Prostate gland (tissue), 2 donors: Measurements from ENCODE around the gene RAD51B.

Source experiments
- POLR2A ChIP-seq: fragments of 450-650 bp; IDR thresholded peaks from one replicate; pipeline ENCODE4 v1.6.1; 2016; ENCODE audit warnings: antibody characterized with exemption, mild to moderate bottlenecking
- TF ChIP-seq, protein P1 (sequence below), 4 experiments: fragments of 200-600 bp in 2 of 4; fragments of 450-650 bp in 2 of 4; sonication (generic) in 2 of 4; IDR thresholded peaks; 1 replicate in 3 of 4; 2 replicates in 1 of 4; pipeline ENCODE4 v1.5.1; 2016 to 2019; ENCODE audit warnings: antibody characterized with exemption in 4 of 4, mild to moderate bottlenecking in 2 of 4, moderate library complexity in 2 of 4

DNA sequence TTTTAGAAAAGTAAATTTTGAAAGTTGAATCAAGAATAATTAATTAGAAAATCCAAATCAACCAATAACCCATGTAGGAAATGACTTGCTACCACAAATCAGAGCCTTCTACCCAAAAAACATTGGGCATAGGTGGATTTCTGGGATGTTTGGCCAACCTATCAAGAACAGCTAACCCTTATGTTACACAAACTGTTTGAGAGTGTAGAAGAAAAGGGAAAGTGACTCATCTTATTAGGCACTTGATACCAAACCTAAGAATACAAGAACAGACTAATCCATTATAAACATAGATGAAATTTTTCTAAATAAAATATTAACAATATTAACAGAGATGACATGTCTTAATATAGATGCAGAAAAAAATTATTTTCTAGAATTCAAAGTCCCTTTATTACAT is 712.9 kb downstream of the RAD51B start:
- TF ChIP-seq, protein P1, sequence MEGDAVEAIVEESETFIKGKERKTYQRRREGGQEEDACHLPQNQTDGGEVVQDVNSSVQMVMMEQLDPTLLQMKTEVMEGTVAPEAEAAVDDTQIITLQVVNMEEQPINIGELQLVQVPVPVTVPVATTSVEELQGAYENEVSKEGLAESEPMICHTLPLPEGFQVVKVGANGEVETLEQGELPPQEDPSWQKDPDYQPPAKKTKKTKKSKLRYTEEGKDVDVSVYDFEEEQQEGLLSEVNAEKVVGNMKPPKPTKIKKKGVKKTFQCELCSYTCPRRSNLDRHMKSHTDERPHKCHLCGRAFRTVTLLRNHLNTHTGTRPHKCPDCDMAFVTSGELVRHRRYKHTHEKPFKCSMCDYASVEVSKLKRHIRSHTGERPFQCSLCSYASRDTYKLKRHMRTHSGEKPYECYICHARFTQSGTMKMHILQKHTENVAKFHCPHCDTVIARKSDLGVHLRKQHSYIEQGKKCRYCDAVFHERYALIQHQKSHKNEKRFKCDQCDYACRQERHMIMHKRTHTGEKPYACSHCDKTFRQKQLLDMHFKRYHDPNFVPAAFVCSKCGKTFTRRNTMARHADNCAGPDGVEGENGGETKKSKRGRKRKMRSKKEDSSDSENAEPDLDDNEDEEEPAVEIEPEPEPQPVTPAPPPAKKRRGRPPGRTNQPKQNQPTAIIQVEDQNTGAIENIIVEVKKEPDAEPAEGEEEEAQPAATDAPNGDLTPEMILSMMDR (IDR thresholded peaks at IDR 0.05): no peak
- no peak for TF ChIP-seq POLR2A
